CD4-positive, alpha-beta T cell treated with Interleukin-6 at 100 ng/mL for 8 hours (primary cell): ENCODE data around the gene TEAD1.

Experiments used
- DNase-seq: peaks from one replicate; pipeline ENCODE4 v3.0.0-alpha.2; 2020; ENCODE audit warnings: mixed read lengths, low spot score

TEAD1 gene

DNA sequence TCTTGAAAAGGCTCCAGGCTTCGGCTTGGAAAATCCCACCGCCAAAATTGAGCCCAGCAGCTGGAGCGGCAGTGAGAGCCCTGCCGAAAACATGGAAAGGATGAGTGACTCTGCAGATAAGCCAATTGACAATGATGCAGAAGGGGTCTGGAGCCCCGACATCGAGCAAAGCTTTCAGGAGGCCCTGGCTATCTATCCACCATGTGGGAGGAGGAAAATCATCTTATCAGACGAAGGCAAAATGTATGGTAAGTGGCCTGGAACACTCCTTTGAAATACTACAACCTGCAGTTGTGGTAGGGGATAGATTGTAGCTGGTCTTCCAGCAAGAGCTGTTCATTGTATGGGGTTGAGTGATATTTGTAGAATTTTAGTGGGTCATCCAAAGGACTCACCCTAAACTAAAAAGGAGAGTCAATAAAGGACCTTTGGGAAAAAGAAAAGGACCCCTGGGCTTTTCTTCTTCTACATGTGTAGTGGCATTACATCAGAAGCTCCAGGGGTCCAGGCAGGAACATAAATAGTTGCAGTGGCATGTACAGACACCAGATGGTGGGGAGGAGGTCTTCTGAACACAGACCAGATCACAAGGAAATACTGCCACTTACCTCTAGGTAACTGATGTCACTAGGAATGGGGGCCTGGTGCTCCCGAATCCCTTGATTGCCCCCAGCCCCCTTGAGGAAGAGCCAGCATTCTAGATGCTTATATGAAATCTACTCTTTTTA, 90.1 kb downstream of the TEAD1 start:
- no peak for DNase-seq

DNA sequence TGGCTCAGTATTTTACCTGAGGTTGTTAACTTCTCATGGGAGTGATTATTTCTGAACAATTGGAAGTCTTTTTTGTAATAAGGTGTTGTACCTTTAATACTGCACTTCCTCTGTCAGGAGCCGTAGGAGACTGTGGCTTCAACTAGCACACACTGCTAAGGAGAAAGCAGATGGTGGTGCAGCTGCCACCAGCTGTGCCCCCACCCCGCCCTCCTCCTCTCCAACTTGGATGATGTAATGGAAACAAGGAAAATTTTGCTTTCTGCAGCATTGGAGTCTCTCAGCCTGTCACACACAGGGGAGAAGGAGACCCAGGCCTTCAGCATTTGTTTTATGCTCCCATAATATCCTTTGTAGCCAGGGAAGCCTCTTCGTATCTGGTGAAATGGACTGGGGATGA, 91.2 kb downstream of the TEAD1 start:
- no peak for DNase-seq

DNA sequence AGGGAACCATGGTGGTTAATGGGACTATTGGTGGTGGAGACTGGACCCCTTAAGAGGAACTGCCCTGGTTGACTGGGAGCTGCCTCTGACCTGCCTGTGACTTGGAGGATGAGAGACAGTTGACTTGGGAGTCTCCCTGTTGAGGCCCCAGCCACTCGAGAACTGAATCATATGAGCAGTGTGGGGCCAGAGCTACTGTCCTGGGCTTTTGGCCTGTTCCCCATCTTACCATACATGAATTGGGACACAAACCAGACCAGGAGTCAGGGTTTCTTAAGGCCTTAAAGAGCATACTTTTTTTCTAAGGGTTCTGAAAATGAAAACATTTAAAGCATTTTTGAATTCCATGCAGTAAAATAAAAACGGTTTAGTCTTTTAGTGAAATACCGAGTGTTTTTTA, 92.8 kb downstream of the TEAD1 start:
- DNase-seq = no peak

DNA sequence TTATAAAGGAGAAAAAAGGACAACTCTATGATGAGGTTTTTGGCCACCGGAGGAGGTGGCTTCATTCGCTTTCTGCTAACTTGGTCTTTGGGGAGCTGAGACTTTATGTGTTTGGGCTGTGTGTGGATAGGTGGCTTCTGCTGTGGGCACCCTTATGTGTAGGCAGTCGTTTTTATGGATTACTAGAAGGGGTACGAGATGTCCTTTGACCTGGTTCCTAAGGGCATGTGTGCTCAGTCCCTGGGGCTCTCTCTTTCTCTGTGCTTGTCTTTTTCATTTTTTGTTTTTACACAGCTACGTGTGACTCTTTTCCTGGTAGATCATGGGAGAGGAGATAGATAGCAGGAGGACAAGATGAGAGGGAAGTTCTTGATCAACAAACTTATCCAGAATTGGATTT, 93.4 kb downstream of the TEAD1 start:
- no peak for DNase-seq

GRCh38 chr11:12768726-12769673, 94.8 kb downstream of the TEAD1 start:
- DNase-seq = no peak

DNA sequence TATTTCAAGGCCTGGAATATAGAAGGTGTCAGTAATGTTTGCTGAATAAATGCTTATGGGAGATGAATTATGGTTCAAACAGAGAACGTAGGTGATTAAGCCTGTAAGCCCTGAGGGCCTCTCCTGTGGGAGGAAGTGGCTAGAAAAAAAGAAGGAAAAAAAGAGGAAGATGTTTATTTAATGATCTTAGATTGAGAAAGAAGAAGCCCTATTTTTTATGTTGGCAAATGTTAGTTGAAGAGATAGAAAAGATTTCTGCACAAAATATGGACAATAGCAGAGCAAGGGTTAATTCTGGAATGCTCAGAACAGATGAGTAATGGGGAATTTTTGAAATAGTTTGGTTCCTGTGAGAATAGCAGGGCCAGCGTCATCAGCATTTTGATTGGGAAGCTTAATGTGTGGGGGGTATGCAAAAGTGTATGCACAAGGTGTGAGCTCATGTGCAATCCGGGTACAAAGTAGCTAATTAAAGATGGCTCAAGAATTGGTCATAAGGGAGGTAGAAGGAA, 95.7 kb downstream of the TEAD1 start:
- DNase-seq = no peak

DNA sequence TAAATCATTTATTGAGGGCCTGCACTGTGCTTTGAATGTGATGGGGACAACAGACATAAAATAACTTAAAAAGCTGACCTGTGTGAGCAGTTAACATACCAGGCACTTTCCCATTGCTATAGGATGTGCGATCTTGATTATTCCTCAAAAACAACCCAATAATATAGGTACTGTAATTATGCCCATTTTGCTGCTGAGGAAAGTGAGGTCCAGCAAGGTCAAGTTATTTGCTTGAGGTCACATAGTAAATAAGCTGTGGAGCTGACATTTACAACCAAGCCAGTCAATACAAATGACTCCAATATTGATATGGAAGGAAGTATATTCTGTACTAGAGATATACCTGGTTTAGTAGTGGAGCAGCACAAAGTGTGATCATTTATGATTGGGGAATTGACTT, 96.2 kb downstream of the TEAD1 start:
- no peak for DNase-seq

- no peak for DNase-seq
Measured at GRCh38 chr11:12770966-12771597, 96.9 kb downstream of the TEAD1 start.

GRCh38 chr11:12771875-12772274, 97.7 kb downstream of the TEAD1 start:
- DNase-seq = no peak

DNA sequence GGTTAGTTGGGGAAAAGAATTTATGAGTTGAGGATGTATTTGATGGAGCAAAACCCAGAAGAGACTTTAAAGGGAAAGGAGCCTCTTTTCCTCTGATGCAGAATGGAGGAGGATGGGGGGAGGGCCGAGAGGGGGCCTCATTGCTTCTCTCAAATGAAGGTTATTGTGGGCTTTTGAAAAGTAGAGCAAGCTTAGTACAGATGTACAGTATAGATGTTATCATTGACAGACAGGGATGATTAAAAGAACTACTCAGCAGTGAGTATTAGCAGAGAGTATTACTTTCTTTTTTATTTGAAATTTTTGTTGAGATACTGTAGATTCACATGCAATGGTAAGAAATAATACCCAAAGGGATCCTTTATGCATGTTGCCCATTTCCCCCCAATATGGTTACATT, 98.1 kb downstream of the TEAD1 start:
- no peak for DNase-seq

DNA sequence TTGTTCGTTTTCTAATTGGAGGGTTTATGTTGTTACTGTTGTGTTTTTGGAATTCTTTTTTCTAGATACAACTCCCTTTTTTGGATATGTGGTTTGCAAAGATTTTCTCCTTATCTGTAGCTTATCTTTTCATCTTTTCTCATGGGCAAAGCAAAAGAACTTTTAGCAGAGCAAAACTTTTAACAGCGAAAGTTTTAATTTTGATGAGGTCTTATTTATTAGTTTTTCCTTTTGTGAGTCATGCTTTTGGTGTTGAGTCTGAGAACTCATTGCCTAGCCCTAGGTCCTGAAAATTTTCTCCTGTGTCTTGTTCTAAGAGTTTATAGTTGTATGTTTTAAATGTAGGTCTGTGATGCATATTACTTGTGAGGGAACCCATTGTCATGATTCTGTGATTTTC, 99.4 kb downstream of the TEAD1 start:
- DNase-seq = no peak

DNA sequence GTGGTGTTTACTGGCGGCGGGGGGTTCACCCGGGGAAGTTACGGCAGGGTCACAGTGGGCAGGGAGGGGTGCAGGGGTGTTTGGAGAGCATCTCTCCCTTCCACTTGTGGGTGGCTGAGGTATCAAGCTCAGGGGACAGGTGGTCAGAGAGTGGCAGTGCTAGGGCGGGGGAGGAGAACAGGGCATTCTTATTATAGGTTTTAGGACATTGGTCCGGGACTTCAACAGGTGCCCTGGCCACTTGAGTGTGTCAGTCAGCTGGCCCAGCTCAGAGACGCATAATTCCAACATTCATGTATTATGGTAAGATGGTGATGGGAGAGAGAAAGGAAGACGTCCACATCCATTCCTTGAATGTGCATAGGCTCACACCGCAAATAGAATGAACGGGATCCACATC, 101.7 kb downstream of the TEAD1 start:
- no peak for DNase-seq

GRCh38 chr11:12777208-12777874, 103.1 kb downstream of the TEAD1 start:
- no peak for DNase-seq

DNA sequence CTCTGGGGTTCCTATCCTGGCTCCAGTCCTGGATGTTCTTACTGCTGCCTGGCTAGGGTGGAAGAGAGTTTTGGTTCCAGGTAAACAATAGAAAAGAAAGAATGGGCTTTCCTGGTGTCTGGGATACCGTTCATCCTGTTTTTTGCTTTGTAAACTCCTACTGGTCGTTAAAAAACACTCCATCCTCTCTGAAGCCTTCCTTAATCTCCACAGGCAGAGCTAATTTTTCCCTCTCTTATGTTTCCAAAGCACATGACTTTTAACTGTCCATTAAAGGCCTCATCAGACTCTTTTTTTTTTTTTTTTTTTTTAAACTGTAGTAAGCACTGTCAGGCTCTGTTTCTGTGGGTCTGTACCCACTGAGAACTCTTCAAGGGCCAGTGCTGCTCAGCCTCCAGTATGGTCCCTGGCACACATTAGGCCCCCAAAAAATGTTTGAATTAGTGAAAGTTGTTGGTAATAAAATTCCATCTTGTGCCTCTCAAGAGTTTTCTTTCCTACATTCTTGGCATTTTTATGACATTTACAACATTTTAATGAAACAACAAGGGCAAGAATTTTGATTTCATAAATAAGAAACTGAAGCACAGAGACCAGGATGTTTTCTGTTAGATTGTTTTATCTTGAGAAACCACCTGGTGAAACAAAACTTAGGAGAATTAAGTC, 104.2 kb downstream of the TEAD1 start:
- DNase-seq = no peak

DNA sequence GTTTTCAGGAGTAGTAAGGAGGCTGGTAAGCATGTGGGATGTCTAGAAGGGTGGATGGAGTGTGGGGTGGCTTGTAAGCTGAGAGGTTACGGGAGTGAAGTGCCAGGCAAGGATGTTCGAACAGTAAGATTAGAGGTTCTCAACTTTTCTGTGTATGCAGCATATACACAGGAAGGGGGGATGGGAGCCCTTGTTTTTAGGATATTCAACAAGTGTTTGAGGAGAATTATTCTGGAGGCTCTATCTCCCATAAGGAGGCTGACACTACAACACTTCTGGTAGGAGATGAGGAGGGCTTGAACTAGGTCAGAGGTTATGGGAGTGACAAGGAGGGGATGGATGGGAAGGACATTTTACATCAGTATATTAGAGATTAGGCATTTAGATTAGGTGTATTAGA, 109.5 kb downstream of the TEAD1 start:
- no peak for DNase-seq

- DNase-seq = no peak
Measured at GRCh38 chr11:12784445-12784844, 110.2 kb downstream of the TEAD1 start.

DNA sequence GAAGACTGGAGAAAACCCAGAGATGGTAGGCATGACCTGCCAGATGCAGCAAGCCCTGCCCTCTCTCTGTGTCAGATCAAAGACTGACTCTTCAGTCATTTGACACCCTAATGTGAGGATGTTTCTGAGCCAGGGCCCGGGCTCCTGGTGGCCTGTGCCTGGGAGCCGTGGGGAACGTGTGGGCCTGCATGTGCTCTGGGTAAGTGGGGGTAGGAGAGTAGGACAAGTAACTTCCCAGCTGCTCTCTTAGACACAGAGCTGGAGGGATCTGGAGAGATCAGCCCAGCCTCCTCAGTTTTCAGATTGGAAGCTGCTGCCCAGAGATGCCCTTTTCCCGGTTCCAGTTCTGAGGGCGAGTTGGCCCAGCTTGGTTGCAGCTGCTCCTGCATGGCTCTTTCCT, 110.8 kb downstream of the TEAD1 start:
- no peak for DNase-seq

DNA sequence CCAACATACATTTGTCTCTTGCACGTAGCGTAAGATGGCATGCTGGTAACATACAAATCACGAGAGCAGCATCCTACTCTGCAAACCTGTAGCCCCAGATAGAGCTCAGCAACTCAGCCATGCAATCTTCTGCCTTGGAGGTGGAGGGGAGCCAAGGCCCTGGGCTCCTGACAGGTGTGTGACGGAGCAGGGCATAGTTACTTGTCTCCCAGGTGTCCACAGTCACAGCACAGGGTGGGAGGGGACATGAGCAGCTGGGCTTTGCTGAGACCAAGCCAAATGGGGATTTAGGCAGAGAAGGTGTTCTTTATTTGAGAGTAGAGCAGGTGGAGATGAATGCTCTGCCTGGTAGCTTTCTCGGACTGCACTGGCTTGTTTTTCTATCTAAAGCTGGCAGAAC, 111.7 kb downstream of the TEAD1 start:
- no peak for DNase-seq

GRCh38 chr11:12786450-12786849, 112.2 kb downstream of the TEAD1 start:
- no peak for DNase-seq

DNA sequence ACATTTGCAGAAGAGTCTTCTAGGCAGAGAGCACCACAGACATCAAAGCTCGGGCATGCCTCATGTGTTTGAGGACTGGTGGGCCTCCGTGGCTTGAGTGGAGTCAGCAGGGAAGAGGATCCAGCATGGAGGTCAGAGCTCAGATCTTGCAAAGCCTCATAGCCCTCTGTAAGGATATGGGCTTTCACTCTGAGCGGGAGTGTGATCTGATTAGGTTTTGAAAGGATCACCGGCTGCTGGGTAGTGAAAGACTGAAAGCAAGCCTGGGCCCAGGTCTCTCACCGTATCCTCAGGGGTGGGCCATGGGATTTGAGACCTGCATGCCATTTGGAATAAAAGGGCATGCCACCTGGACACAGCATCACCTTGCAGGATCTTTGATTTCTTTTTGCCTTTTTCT, 112.7 kb downstream of the TEAD1 start:
- no peak for DNase-seq

GRCh38 chr11:12787847-12788246, 113.6 kb downstream of the TEAD1 start:
- no peak for DNase-seq

- no peak for DNase-seq
Measured at GRCh38 chr11:12789054-12789453, 114.8 kb downstream of the TEAD1 start.
